Stimulated activated CD4-positive, alpha-beta T cell treated with anti-CD3 and anti-CD28 coated beads, Interleukin-12 subunit alpha, Interleukin-12 subunit beta, amount 100 ng/mL, for 24 hours (primary cell): ENCODE results near the gene C1QTNF7.

Experiments used
- DNase-seq, 2 experiments: peaks; one replicate each; pipeline ENCODE4 v3.0.0-alpha.2; 2020; ENCODE audit warnings: low read depth in 2 of 2

The C1QTNF7 gene

DNA sequence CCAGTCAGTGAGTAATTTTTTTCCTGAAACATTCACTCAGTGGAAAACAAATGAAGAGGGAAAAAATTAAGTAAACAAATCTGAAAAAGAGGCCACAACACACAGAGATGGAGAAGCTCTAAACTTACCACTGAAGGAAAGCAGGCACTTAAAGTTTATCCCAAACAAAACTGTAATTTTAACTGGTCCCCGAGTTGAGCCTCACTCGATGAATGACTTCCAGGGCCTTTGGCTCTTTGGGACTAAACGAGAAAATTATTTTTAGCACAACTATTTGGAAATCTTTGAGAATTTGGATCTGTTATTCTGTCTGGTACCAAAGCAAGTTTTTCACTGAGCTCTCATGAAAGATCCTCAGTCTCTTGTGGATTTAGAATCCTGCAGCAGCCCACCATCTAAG, at the start of gene C1QTNF7:
C1QTNF7 (plus strand) TSS at position 333 of the 400 bp plus-strand sequence. CDS start 7,711 bp downstream, outside the sequence.
- DNase-seq = no peak

DNA sequence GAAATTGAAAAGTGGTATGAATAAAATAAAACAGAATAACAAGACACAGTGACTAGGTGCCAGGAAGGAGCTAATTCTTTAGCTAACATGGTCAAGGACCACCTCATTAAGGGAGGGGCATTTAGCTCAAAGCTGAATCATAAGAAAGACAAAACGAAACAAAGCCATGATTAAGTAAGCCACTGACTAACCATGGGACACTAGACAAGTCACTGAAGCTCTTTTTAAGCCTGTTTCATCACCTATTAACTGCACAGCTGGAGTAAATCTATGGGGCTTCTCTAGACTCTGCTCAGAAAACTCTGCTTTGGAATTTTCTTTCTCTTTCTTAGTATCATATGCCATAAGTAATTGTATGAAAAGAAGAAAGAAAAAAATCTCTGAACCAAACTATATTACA, 49.8 kb upstream of the C1QTNF7 start:
- DNase-seq = no peak

GRCh38 chr4:15378493-15378892, 49.3 kb upstream of the C1QTNF7 start:
- DNase-seq = no peak

DNA sequence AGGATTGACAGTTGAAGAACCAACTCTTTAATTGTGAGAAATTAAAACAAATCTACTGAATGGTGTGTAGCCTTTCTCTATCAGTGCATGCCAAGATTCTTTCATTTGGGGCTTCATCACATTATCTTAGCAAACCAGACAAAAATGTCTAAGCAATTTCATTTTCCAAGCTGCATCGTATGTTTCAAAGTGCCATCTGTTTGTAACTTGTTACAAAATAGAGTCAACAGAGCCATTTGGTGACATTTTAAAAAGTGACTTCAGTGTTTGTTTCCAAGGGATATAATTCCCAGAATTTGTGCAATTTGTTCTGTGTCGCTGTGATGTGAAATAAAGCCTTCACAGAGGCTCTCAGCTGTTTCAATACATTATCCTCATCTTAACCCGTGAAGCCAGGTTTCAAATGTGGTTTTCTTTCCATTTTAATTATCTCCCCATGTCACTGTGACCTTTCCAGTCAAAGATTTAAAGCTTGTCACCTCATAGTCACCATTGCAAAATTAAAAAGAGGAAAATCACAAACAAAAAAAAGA, 46.0 kb upstream of the C1QTNF7 start:
- DNase-seq = no peak

DNA sequence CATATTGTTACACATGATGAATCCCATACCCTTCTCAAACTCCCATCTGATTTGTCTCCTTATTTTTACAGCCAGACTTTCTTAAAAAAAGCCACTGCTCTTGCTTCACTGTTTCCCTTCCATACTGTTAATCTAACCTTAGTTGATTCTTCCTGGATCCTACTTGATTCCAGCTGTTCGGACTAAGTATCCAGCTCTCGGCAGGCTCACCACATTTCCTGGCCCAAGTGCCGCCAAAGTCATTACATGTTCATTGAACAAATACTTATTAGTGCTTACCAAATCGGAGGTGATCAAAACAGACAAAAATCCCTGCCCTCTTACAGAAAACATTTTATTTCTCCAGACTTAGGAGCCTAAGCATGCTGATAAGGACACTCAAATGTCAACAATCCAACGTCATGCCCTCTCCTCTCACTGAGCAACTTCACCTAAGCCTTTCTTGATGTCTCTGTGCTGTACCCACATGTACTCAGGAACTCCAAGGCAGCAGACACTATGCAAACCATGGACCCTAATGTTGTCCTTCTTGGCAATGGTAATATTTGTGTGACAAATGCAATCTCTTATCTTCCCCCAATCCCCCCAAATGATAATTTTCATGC, 45.1 kb upstream of the C1QTNF7 start:
- no peak for DNase-seq

DNA sequence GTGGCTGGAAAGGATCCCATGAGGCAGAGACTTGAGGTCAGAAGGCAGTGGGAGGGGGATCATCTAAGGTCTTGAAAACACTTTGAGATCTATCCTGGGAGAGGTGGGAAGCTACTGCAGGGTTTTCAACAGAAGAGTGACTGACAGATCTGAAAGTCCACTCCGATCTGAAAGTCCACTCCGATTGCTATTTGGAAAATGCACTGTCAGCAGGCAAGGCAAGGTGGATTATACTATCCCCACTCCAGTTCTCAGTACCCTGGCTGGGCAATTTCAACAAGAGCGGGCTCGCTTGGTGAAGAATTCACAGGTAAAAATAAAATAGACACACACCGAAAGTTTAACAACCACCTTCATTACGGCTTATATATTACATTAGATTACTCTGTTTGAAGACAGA, 42.3 kb upstream of the C1QTNF7 start:
- DNase-seq = no peak

- no peak for DNase-seq
Observed at GRCh38 chr4:15385928-15386327, 41.9 kb upstream of the C1QTNF7 start.

- DNase-seq = no peak
Observed at GRCh38 chr4:15390494-15390893, 37.3 kb upstream of the C1QTNF7 start.

DNA sequence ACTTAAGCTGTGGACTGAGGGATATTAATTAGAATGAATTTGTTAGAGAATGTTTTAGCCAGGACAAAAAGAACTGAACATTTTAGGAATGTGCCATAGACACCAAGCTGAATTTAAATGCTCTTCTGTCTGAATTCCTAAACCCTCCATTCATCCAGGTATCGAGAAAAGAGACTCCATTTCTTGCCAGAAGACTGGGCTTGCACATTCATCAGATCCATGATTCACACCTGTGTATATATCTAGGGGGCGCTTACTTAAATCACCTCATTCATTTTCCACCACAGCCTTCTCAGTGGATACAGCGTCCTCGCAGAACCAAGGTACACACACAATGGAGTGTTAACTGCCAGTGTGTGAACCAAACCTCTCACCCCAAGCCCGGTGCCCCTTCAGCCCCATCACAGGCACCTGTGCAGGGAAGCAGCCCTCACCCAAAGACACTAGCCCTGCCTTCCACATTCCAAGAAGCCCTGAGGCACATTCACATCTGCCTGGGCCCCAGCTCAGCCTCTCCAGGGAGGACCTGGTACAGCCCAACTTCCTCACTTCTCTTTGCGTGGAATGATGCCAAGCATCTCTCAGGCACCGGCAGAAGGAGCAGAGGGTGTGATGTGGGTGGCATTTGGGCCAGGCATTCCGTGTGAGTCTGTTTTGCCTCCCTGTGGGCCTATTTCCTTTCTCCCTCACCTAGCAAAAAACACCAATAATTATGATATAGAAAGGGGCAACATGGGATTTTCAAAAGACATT, 35.6 kb upstream of the C1QTNF7 start:
- DNase-seq = no peak

DNA sequence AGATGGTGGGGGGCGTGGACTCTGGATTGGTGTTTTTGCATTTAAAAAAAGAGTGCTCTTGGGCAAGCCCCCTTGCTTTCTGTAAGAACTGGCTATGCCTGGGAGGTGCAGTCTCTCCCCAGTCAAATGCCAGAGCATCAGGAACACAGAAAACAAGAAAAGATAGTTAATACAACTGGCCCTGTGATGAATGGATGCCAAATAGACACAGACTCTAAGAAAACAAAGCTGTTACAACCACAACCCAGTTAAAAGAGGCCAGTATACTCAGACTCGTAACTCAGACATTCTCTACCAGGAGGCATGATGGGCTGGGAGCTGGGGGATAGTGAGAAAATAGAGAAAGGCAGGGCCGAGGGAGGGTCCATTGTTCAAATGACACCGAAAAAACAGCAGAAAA, 32.5 kb upstream of the C1QTNF7 start:
- no peak for DNase-seq

- peak in 1 of 2 experiments; percentile 52 for DNase-seq
Observed at GRCh38 chr4:15396157-15396800, 31.6 kb upstream of the C1QTNF7 start.

DNA sequence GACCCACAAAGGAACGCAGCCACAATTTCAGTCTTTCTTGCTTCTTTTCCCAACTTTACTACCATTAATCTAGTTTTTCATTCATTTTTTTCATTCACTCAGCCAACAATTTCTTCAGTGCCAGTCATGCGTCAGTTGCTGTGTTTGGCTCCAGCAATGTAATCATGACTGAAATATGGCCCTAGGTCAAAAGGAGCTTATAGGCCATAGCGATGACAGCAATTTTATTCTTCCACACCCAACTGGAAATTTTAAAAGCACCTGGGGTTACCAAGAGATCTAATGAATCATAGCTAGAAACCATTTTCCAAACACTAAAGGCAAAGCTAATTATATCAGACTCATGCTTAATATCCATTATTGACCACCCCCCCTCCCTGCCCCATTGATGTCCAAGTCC, 29.8 kb upstream of the C1QTNF7 start:
- no peak for DNase-seq

DNA sequence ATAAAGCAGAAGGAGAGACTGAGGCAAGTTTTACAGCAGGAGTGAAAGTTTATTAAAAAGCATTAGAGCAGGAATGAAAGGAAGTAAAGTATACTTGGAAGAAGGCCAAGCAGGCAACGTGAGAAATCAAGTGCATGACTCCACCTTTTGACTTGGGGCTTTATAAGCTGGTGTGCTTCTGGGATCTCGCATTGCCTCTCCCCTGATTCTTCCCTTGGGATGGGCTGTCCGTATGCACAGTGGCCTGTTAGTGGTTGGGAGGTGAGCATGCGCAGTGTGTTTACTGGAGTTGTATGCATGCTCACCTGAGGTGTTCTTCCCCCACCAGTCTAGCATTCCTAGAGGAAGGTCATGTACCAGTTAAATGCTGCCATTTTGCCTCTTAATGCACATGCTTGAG, 29.1 kb upstream of the C1QTNF7 start:
- DNase-seq = no peak

DNA sequence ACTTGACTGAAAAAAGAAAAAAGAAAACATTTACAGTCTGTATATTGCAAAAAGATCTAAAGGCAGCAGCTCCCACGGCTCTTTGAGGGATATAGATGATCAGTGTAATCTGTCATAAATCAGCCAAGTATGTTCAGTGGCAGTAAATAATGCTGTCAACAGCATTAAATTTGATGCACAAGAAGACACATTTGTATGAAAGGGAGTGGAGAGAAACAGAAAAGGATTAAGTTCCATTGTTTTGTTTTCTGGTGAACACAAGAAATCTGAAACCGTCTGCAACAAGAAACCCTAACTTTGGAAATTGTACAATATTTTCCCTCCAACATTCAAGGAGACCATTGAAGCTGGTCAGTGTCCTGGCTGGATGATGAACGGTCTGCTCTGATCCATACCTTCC, 27.6 kb upstream of the C1QTNF7 start:
- no peak for DNase-seq

- DNase-seq = peak in 1 of 2 experiments; percentile 15
Observed at GRCh38 chr4:15400981-15401671, 26.7 kb upstream of the C1QTNF7 start.

- no peak for DNase-seq
Observed at GRCh38 chr4:15402146-15402545, 25.7 kb upstream of the C1QTNF7 start.

DNA sequence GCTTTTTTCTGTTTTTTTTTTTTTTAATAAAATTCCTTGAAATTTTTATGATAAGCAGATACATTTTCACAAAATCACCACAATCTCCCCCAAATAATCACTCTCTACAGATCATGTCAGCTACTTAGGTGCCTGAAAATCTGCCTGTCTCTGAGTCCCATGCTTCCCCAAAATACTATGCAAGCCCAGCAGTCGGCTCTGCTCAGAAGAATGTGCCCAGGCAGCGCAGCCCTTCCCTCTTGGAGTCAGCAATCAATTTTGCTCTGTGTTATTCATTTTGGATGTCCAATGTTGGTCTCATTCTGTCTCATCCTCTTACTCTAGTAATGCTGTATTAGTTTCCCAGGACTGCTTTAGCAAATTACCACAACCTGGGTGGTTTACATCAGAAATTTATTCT, 24.9 kb upstream of the C1QTNF7 start:
- no peak for DNase-seq

- DNase-seq = no peak
Observed at GRCh38 chr4:15405018-15405417, 22.8 kb upstream of the C1QTNF7 start.

DNA sequence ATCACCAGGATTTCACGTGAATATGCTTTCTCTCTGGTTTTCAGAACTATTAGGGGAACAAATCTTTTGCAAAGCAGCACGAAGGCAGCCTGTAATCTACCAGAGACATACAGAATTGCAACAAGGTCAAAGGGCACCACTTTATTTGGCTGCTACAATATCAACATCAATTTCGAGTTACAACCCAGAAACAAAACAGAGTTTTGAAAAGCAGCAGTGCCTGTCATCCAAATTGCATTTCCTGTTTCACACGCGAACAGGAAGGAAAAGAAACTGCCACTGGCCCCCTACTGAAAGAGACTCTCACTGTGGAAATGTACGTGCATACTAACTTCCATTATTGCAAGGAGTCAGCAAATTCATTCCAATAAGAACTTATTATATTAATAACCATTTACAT, 17.1 kb upstream of the C1QTNF7 start:
- DNase-seq = no peak

GRCh38 chr4:15412461-15412860, 15.4 kb upstream of the C1QTNF7 start:
- no peak for DNase-seq

DNA sequence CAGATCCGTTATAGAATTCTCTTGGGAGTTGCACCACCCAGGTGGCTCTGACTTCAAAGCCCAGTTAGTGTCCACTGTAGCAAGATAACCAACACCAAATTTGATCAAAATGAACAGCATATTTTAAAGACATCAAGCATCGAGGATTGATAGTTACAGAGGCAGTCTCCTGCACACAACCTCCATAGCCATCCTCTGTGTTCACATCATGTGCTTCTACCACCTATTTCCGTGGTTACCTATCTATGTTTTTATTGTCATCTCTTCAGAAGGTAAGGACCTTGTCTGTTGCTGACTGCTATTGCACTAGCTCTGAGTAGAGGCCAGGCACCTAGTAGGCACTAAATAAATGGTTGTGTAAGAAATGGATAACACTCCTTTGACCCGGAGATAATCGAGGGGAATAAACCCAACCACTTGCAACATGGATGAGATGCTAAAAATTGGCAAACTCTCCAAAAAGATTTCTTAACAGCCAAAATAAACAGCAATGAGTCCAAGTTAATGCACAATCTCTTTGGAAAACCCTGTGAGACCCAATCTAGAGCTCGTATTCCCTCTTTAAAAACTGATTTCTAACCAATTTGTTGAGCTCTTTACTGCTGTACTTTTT, 14.7 kb upstream of the C1QTNF7 start:
- no peak for DNase-seq

GRCh38 chr4:15413623-15414019, 14.2 kb upstream of the C1QTNF7 start:
- no peak for DNase-seq
